HG03066 (cell line): ENCODE data around the gene PEF1.
A peak's percentile ranks its signal among the peaks of the same experiment; 100 is the strongest.

Experiments
- ATAC-seq: cut with Tn5 transposase; IDR thresholded peaks from one replicate; pipeline ENCODE4 v1.9.1; 2021; ENCODE audit warnings: low read depth; ENCODE audit not compliant: unreplicated experiment

The PEF1 gene

DNA sequence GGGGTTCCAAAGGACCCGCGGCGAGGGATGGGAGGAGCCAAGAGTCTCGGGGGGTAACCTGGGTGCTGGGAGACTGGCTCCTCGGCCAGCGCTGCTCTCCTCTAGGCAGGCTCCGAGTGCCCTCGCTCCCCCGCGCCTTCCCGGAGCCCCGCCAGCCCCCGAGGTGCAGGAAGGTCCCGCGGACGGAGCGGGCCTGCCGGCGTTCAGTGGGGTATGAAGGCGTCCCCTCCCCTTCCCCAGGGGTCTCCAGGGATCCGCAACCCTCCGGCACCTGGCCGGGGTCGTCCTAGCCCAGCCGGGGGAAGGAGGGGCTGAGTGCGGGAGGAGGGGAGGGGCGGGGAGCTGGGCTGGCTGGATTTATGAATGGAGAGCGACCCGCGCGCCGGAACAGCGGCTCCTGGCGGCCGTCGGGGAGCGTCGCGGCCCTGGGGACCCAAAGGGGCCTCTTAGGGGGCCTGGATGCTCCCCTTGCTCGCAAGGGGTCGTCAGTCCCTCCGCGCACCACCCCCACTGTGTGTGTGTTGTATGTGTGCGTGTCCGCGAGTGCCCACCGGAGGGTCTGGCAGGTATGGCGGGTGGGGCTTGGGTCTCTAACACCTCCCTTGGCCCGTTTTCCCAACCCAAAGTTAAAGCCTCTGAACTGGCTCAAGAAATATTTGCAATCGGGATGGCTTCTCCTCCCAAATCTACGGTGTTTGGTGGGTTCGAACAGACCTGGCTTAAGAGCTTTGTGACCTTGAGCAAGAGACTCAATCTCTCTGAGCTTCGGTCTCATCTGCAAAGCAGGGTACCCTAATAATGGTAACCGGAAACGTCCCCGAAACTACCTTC, 26.5 kb downstream of the PEF1 start:
- ATAC-seq, result no peak

DNA sequence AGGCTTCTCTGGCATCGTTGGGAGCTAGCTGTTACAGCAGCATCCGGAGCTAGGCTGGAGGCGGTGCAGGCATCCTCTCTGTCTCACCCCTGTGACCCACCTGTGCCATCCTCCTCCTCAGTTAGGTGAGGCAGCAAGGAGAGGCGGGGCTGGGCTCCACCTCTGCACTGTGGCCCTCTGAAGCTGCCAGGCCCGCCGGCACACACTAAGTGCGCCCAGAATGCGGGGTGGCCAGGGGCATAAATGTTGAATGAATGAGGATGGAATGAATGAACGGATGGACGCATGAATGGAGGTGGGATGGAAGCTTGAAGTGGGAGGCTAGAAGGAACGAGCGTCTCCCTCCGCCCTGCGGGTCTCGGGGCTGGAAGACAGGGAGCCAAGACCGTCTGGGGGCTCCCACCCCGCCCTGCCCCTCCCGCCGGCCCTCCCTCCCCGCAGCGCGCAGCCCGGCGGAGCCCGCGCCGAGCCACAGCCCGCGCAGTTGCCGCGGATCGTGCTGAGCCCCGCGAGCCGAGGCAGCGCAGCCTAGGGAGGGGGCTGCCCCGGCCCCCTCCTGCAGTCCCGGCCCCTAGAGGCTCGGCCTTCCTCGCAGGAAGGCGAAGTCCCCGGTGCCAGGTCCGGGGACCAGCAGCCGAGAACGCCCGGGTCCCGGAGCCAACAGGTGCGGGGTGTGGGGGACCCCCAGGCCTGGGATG, 27.3 kb downstream of the PEF1 start, which contains the start of gene HCRTR1:
TSS of gene HCRTR1 (plus strand) at position 472 of the 698 bp plus-strand sequence. CDS start 1,504 bp downstream, outside the sequence.
- no peak for ATAC-seq

GRCh38 chr1:31615939-31616338, 28.7 kb downstream of the PEF1 start:
- ATAC-seq, result no peak

DNA sequence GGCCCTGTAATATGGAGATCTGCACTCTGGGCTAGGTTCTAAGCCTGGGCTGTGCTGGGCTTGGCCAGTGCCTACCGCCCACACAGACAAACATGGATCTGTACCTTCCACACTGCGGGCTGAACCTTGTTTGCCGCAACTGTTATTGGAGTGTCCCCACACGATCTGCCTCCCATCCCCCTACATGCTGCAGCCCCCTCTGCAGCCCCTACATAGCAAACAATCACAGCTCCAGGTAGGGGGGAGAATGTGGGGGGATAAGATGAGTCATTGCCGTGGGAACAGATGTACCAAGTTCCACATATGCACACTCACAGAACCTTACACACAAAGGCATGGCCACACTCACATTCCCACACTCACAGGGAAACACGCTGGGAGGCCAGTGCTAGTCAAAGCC, 29.3 kb downstream of the PEF1 start:
- ATAC-seq, result no peak

DNA sequence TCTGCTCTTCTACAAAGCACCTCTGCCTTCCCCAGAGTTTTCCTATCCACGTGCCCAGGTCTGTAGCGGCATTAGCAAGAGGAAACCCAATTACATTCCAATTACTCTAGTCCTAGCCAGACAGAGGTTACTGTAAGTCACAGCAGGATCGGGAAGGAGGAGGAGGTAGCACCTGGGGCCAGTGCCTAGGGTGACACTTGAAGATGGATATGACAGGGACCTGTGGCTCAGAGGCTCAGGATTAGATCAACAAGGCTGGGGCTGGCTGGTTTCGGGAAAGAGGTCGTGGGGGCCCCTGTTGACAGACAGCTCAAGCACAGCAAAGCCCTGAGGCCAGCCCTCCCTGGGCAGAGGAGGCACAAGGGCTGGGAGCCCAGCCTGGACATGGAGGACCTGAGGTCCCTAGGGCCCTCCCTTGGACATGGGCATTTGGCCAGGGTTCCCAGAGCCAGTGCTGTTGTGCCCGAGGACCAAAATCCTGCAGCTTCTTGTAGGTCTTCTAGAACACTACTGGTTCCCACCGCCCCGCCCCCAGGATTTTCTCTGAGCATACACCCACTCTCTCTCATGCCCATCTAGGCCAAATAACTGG, 30.2 kb downstream of the PEF1 start:
- ATAC-seq, result no peak

DNA sequence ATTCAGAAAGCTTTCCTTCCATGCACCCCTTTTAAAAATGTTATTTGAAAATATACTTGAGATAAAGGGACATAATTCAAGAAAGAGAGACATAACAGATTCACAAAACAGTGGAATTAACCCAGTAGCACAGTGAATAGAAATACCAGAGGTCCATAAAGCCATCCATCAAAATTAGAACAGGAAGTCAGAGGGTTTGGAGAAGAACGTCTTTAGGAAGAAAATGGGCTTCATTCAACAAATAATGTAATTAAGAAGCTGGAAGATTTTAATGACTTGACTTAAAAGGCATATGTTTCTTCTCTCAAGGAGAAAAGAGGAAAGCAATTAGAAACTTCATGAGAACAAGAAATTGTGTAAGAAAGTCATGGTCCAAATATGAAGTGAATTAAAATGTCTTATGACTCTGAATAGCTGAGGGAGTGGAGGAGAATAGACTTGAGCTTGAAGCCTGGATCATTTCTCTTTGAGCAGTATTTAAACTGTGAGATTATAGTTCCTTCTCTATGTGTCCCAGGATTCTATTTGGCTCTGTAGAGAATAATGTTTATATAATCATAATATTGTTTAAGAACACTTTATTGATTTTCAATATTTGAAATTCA, 35.1 kb downstream of the PEF1 start:
- no peak for ATAC-seq

GRCh38 chr1:31607360-31607759, 37.3 kb downstream of the PEF1 start:
- ATAC-seq, result no peak

- peak; percentile 93 for ATAC-seq
These were observed 38.7 kb downstream of the PEF1 start for GRCh38 chr1:31605908-31606427.

- no peak for ATAC-seq
These were observed 42.6 kb downstream of the PEF1 start for GRCh38 chr1:31602081-31602480.

DNA sequence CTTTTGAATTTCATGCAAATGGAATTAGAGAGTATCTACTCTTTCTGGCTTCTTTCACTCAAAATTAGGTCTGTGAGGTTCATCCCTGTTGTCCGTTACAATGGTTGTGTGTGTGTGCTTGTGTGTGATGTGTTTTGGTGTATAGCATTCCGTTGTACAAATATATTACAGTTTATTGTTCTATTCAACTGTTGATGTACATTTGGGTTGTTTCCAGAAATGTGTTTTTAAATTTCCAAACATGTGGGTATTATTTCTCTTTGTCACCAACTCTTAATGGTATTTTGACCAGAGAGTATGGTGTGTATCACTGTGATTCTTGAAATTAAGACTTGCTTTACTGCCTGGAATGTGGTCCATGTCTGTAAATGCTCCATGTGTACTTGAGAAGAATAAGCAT, 44.0 kb downstream of the PEF1 start:
- no peak for ATAC-seq

DNA sequence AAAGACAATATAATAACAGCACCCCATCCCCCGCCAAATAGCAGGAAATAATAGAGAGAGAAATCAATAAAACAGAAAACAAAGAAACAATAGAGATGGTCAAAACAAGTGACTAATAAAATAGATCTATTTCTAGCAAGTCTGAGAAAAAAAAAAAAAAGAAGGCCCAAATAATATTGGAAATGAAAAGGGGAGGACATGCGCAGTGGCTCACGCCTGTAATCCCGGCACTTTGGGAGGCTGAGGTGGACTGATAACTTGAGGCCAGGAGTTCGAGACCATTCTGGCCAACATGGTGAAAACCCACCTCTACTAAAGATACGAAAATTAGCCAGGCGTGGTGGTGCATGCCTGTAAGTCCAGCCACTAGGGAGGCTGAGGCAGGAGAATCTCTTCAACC, 45.7 kb downstream of the PEF1 start:
- ATAC-seq, result no peak

- no peak for ATAC-seq
These were observed 48.0 kb downstream of the PEF1 start for GRCh38 chr1:31596737-31597097.

- ATAC-seq, result no peak
These were observed 48.6 kb downstream of the PEF1 start for GRCh38 chr1:31595836-31596736.

DNA sequence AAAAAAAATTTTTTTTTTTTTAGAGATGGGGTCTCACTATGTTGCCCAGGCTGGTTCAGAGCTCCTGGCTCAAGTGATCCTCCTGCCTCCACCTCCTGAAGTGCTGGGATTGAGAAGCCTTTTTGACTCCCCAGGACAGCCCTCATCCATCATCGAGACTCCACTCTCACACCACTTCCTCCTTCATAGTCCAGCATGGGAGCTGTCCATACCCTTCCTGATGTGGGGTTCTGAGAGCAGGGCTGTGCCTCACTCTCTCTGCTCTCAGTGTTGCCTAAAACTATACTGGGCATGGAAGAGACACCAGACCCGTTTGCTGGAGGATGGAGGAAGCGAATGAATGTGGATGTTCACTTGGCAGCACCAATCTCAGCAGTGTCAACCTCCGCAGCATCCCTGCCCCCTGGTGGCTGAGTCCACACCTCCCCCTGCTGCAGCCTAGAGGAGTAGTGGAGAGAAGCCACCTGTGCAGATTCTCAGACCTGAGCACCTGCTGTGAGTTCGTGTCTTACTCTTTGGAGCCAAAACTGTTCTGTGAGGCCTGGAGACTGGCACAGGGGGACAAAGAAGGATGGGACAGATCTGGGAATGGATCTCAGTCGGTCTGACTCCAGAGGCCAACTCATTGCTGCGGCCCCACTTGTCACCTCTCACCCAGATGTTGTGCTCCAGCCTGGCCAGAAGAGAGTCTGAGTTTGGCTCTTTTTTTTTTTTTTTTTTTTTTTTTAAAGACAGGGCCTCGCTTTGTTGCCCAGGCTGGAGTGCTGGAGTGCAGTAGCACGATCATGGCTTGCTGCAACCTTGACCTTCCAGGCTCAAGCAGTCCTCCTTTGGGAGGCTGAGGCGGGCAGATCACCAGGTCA, 50.7 kb downstream of the PEF1 start:
- ATAC-seq, result no peak

GRCh38 chr1:31593136-31593665, 51.5 kb downstream of the PEF1 start:
- ATAC-seq, result no peak

- ATAC-seq, result no peak
These were observed 52.5 kb downstream of the PEF1 start for GRCh38 chr1:31592132-31592531.

DNA sequence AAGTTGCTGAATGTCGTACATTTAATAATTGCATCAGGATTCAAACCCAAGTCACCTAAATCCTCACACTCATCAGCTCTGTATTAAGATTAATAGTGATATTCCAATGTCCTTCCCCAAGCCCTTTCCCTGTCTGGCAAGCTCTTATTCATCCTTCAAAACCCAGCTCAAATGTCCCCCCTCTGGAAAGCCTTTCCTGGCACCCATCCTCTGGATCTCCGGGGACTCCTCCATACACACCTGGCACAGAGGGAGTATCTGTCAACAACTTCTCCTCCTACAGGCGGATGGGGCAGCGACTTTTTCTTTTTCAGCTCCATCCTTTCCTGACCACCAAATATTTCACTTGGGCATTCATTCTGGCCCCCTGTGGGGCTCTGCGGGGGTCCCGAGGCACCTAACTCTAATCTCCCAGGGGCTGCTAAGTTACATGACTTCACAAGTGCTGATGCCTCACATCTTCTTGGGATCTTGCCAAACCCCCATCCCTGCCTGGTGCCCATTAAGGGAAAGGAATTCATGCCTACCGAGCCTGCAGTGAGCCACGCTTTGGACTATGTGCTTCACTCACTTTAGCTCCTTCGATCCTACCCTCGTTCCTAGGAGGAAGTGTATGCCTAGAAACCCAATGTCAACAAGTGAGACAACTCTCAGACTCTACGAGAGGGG, 53.1 kb downstream of the PEF1 start:
- ATAC-seq, result no peak
